Ascending aorta (tissue), 2 donors: ENCODE results near the gene CCDC106. TPM values are rescaled to one million over a fixed set of nuclear protein-coding genes. Genes with fewer than 3 reads are reported as not detected.

ENCODE experiments used
- DNase-seq, 2 donors: peaks; one replicate each; pipeline ENCODE4 v3.0.0-alpha.2; 2019; ENCODE audit warnings: low spot score in 2 of 2
- H3K27ac ChIP-seq, 2 donors: fragments of 200-600 bp; sonication (generic); one replicate each; pipeline ENCODE4 v1.5.1; 2016 to 2017; ENCODE audit warnings: mild to moderate bottlenecking in 1 of 2
- H3K27me3 ChIP-seq: fragments of 200-600 bp; sonication (generic); one replicate; pipeline ENCODE4 v1.5.1; 2017
- H3K36me3 ChIP-seq, 2 donors: fragments of 200-600 bp; sonication (generic); one replicate each; pipeline ENCODE4 v1.5.1; 2016
- H3K4me1 ChIP-seq, 2 donors: fragments of 200-600 bp; sonication (generic); one replicate each; pipeline ENCODE4 v1.5.1; 2016 to 2017; ENCODE audit warnings: mild to moderate bottlenecking in 1 of 2
- H3K4me3 ChIP-seq, 2 donors: fragments of 200-600 bp; sonication (generic); one replicate each; pipeline ENCODE4 v1.5.1; 2016 to 2017; ENCODE audit warnings: mild to moderate bottlenecking in 1 of 2
- H3K9me3 ChIP-seq, 2 donors: fragments of 200-600 bp; sonication (generic); one replicate each; pipeline ENCODE4 v1.5.1; 2016
- intact Hi-C: fragments of 100-400 bp; cut with DNase I; formaldehyde crosslinking; loops from one replicate; pipeline ENCODE4 v1.15.1; 2023
- total RNA-seq: library from RNA; depleted of rRNA; stranded (reverse); fragments of >200 nt; gene quantifications from one replicate; pipeline ENCODE4 v1.1.0, GENCODE V29; 2016
- TF ChIP-seq, protein P1 (sequence below), 3 experiments: fragments of 200-600 bp in 2 of 3; fragments of 450-650 bp in 1 of 3; sonication (generic) in 2 of 3; IDR thresholded peaks; one replicate each; pipeline ENCODE4 v1.5.1; 2016 to 2019; ENCODE audit warnings: antibody characterized with exemption in 3 of 3, mild to moderate bottlenecking in 1 of 3, moderate library complexity in 1 of 3

CCDC106 gene
- total RNA-seq, 1 donor from 2014 or later = 27.6 TPM

DNA sequence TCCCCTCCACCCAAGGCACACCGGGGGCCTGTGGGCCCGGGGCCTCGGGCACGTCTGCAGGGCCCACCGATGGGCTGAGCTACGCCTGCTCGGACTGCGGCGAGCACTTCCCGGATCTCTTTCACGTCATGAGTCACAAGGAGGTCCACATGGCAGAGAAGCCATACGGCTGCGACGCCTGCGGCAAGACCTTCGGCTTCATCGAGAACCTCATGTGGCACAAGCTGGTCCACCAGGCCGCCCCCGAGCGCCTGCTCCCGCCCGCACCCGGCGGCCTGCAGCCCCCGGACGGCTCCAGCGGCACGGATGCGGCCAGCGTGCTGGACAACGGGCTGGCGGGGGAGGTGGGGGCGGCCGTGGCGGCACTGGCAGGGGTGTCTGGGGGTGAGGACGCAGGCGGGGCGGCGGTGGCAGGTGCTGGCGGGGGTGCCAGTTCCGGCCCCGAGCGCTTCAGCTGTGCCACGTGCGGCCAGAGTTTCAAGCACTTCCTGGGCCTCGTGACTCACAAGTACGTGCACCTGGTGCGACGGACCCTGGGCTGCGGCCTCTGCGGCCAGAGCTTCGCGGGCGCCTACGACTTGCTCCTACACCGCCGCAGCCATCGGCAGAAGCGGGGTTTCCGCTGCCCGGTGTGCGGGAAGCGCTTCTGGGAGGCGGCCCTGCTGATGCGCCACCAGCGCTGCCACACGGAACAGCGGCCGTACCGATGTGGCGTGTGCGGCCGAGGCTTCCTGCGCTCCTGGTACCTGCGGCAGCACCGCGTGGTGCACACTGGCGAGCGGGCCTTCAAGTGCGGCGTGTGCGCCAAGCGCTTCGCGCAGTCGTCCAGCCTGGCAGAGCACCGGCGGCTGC, 32.2 kb upstream of the CCDC106 start:
- H3K9me3 ChIP-seq = no peaks in the 10 kb centered on the region
- H3K36me3 ChIP-seq = peaks cover 32 to 36% of the 10 kb centered on the region in 2 donors
- intact Hi-C loops = no loop called here
- no peak overlapping the region for H3K27ac ChIP-seq
- no peaks in the 10 kb centered on the region for H3K4me1 ChIP-seq
- no peaks in the 10 kb centered on the region for H3K27me3 ChIP-seq
- TF ChIP-seq, protein P1, sequence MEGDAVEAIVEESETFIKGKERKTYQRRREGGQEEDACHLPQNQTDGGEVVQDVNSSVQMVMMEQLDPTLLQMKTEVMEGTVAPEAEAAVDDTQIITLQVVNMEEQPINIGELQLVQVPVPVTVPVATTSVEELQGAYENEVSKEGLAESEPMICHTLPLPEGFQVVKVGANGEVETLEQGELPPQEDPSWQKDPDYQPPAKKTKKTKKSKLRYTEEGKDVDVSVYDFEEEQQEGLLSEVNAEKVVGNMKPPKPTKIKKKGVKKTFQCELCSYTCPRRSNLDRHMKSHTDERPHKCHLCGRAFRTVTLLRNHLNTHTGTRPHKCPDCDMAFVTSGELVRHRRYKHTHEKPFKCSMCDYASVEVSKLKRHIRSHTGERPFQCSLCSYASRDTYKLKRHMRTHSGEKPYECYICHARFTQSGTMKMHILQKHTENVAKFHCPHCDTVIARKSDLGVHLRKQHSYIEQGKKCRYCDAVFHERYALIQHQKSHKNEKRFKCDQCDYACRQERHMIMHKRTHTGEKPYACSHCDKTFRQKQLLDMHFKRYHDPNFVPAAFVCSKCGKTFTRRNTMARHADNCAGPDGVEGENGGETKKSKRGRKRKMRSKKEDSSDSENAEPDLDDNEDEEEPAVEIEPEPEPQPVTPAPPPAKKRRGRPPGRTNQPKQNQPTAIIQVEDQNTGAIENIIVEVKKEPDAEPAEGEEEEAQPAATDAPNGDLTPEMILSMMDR (IDR thresholded peaks at IDR 0.05) = no peak
- DNase-seq = no peak
- no peak overlapping the region for H3K4me3 ChIP-seq

DNA sequence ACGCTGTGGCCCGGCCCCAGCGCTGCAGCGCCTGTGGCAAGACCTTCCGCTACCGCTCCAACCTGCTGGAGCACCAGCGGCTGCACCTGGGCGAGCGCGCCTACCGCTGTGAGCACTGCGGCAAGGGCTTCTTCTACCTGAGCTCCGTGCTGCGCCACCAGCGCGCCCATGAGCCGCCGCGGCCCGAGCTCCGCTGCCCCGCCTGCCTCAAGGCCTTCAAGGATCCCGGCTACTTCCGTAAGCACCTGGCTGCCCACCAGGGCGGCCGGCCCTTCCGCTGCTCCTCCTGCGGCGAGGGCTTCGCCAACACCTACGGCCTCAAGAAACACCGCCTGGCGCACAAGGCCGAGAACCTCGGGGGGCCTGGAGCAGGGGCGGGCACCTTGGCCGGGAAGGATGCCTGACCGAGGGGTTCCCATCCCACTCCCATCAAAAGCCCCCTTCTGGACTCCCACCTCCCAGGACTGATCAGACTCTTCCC, 31.6 kb upstream of the CCDC106 start:
- intact Hi-C loops = no loop called here
- H3K27ac ChIP-seq = no peak overlapping the region
- H3K27me3 ChIP-seq = no peaks in the 10 kb centered on the region
- no peak for DNase-seq
- no peaks in the 10 kb centered on the region for H3K4me1 ChIP-seq
- H3K36me3 ChIP-seq = peaks cover 34 to 36% of the 10 kb centered on the region in 2 donors
- no peaks in the 10 kb centered on the region for H3K9me3 ChIP-seq
- no peak overlapping the region for H3K4me3 ChIP-seq
- TF ChIP-seq, protein P1 (IDR thresholded peaks at IDR 0.05) = no peak

DNA sequence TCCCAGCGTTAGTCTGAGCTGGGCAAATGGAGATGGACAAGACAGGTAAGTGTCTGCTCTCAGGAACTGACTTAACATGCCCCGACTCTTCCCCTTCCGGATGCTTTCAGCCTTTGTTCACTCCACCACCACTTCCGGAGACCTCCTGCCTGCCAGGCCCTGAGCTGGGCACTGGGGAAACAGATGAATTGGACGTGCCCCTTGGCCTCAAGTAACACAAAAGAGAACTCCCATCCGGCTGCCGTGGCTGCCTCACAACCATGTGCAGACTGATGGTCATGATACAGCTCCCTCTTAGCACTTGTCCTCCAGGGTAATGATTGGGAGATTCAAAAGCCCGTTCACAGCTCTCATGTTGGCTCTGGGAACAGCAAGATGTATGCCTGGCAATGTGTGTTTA, 30.6 kb upstream of the CCDC106 start:
- H3K27ac ChIP-seq = no peak overlapping the region
- intact Hi-C loops = no loop called here
- DNase-seq = no peak
- TF ChIP-seq, protein P1 (IDR thresholded peaks at IDR 0.05) = no peak
- H3K4me3 ChIP-seq = no peak overlapping the region
- H3K4me1 ChIP-seq = no peaks in the 10 kb centered on the region
- peaks cover 34 to 45% of the 10 kb centered on the region in 2 donors for H3K36me3 ChIP-seq
- H3K9me3 ChIP-seq = no peaks in the 10 kb centered on the region
- no peaks in the 10 kb centered on the region for H3K27me3 ChIP-seq

DNA sequence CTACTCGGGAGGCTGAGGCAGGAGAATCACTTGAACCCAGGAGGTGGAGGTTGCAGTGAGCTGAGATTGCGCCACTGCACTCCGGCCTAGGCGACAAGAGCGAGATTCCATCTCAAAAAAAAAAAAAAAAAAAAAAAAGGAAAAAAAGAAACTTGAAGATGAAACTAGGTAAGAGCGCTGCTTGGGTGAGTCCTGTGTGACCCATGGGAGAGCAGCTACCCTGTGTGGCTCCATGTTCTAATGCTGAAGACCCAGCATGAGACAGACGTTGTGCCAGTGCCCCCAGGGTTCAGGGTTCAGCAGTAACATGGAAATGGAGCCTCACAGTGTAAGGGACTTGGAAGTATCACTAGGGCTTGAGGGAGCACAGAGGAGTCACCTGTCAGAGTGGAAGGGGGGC, 29.6 kb upstream of the CCDC106 start:
- Histone ChIP-seq H3K27me3 (no peaks in the 10 kb centered on the region), H3K9me3 (no peaks in the 10 kb centered on the region), H3K4me1 (no peaks in the 10 kb centered on the region), H3K4me3 (no peak overlapping the region), H3K36me3 (peaks cover 34 to 48% of the 10 kb centered on the region in 2 donors), H3K27ac (no peak overlapping the region)
- intact Hi-C loops = no loop called here
- no peak for DNase-seq
- TF ChIP-seq, protein P1 (IDR thresholded peaks at IDR 0.05) = no peak

DNA sequence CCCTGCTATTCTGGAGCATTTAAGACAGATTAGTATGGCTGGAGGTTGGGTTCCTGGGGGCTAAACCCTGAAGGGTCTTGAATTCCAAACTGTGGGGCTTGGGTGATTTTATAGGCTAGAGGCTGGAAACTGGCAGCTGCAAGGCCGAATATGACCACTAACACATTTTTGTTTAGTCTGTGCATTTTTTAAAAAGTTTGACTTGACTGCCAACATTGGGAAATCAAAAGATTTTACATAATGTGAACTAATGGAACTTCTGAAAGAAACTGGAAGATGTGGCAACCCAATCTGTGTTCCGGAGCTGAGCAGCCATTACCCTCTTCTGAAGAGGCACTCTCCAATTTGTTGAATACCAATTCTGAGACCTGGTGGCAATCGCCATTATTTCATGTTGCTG, 28.7 kb upstream of the CCDC106 start:
- intact Hi-C loops = no loop called here
- DNase-seq = no peak
- Histone ChIP-seq H3K27ac (no peak overlapping the region), H3K4me3 (no peak overlapping the region), H3K9me3 (no peaks in the 10 kb centered on the region), H3K27me3 (no peaks in the 10 kb centered on the region), H3K36me3 (peaks cover 31 to 44% of the 10 kb centered on the region in 2 donors), H3K4me1 (no peaks in the 10 kb centered on the region)
- TF ChIP-seq, protein P1 (IDR thresholded peaks at IDR 0.05) = no peak
